ENCODE measurements around the gene TK2.

- TF ChIP-seq CTCF (IDR thresholded peaks at IDR 0.05) = no peak
- TF ChIP-seq POLR2AphosphoS5 (IDR thresholded peaks at IDR 0.05) = no peak
- no peak for TF ChIP-seq POLR2A (IDR thresholded peaks at IDR 0.05)
Measured at GRCh38 chr16:66528294-66528693, 21.6 kb downstream of the TK2 start.

All from breast epithelium (tissue), 3 donors.